Caki2 (cell line): ENCODE measurements around the gene PHC2. TPM values are rescaled to one million over a fixed set of nuclear protein-coding genes. Genes with fewer than 3 reads are reported as not detected.

Source experiments
- DNase-seq: peaks from one replicate; pipeline ENCODE4 v3.0.0-alpha.2; 2015; ENCODE audit warnings: low read depth
- in situ Hi-C: cut with HindIII; loops from 2 replicates; pipeline ENCODE4 v1.10.0; 2016; ENCODE audit warnings: low sequenced_read_pairs, low pct_unique_long_range_greater_than_20kb, mixed read lengths
- total RNA-seq: library from RNA; depleted of rRNA; stranded (reverse); fragments of >200 nt; shearing (Covaris generic); gene quantifications from 2 replicates; pipeline ENCODE4 v1.2.3, GENCODE V29; 2014; ENCODE audit warnings: low replicate concordance

PHC2 gene
- total RNA-seq, 1 experiment from 2014 or later, result 82.5 TPM

GRCh38 chr1:33429332-33429731 lies 1.6 kb downstream of the PHC2 start:
- no peak for DNase-seq
- in situ Hi-C loops, result no loop called here

GRCh38 chr1:33428661-33429060 lies 2.2 kb downstream of the PHC2 start:
- no peak for DNase-seq
- in situ Hi-C loops, result no loop called here

- DNase-seq, result no peak
Observed at GRCh38 chr1:33426916-33427315, 4.0 kb downstream of the PHC2 start.

GRCh38 chr1:33425900-33426299 lies 5.0 kb downstream of the PHC2 start:
- DNase-seq, result no peak
- in situ Hi-C loops, result no loop called here

More at GRCh38 chr1:33426916-33427315, 4.0 kb downstream of the PHC2 start:
- in situ Hi-C loops, result no loop called here

GRCh38 chr1:33424610-33425009 lies 6.3 kb downstream of the PHC2 start:
- no peak for DNase-seq
- in situ Hi-C loops, result no loop called here

GRCh38 chr1:33424205-33424604 lies 6.7 kb downstream of the PHC2 start:
- no peak for DNase-seq

GRCh38 chr1:33420870-33421775 lies 9.8 kb downstream of the PHC2 start:
- DNase-seq, result no peak
- in situ Hi-C loops, result no loop called here

More at GRCh38 chr1:33424205-33424604, 6.7 kb downstream of the PHC2 start:
- in situ Hi-C loops, result no loop called here

- no peak for DNase-seq
- in situ Hi-C loops, result no loop called here
Observed at GRCh38 chr1:33418811-33419210, 12.1 kb downstream of the PHC2 start.

GRCh38 chr1:33414879-33415278 lies 16.0 kb downstream of the PHC2 start:
- DNase-seq, result no peak
- in situ Hi-C loops, result no loop called here

- no peak for DNase-seq
- in situ Hi-C loops, result no loop called here
Observed at GRCh38 chr1:33410091-33410701, 20.7 kb downstream of the PHC2 start.

GRCh38 chr1:33408093-33408436 lies 22.8 kb downstream of the PHC2 start:
- in situ Hi-C loops, result no loop called here
- DNase-seq, result no peak

GRCh38 chr1:33407352-33408092 lies 23.4 kb downstream of the PHC2 start:
- in situ Hi-C loops, result no loop called here
- DNase-seq, result no peak

GRCh38 chr1:33402206-33402605 lies 28.7 kb downstream of the PHC2 start:
- DNase-seq, result no peak
- in situ Hi-C loops, result no loop called here

GRCh38 chr1:33401471-33401870 lies 29.4 kb downstream of the PHC2 start:
- in situ Hi-C loops, result no loop called here
- no peak for DNase-seq

GRCh38 chr1:33400153-33400911 lies 30.6 kb downstream of the PHC2 start:
- no peak for DNase-seq
- in situ Hi-C loops, result no loop called here

GRCh38 chr1:33399375-33399774 lies 31.5 kb downstream of the PHC2 start:
- in situ Hi-C loops, result no loop called here
- no peak for DNase-seq

GRCh38 chr1:33397994-33398393 lies 32.9 kb downstream of the PHC2 start:
- DNase-seq, result no peak
- in situ Hi-C loops, result no loop called here

- in situ Hi-C loops, result no loop called here
- DNase-seq, result no peak
Observed at GRCh38 chr1:33397125-33397506, 33.8 kb downstream of the PHC2 start.
